HG03159 (cell line): Measurements from ENCODE around the gene TNFSF18.

Experiments used
- ATAC-seq: cut with Tn5 transposase; IDR thresholded peaks from one replicate; pipeline ENCODE4 v1.9.1; 2021; ENCODE audit warnings: mild to moderate bottlenecking, moderate library complexity; ENCODE audit not compliant: unreplicated experiment

Gene TNFSF18

DNA sequence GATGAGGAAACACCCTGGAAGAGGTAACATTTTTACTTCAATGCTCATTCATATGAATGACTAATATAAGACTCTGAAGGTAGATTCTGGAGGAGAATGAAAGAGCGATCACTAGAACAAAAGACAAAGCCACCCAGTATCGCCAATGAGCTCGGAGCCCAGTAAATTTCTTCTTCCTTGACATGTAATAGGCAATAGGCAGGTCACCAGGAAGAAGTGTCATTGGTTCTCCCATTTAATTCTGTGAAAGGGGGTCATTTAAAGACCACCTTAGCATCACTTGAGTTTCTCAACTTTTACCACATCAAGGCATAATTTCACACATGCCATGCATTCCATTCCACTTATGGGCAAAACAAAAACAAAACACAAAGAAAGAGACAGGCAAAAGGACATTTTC lies 7.9 kb downstream of the TNFSF18 start:
- ATAC-seq = no peak

DNA sequence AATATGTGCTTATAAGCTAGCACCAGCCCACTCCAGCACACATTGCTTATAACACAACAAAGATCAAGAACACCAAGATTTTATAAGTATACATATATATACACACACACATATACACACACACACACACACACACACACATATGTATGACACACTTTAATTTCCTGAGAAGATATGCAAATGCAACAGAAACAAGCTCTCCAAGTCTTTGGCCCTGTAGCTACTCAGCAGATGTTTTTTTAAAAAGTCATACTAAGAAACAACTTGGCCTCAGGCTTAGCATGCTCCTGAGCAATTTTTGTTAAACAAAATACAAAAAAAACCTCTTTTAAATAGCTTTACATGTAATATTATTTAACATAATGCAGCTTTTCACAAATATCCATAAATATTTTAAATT lies 11.1 kb downstream of the TNFSF18 start:
- ATAC-seq = no peak

DNA sequence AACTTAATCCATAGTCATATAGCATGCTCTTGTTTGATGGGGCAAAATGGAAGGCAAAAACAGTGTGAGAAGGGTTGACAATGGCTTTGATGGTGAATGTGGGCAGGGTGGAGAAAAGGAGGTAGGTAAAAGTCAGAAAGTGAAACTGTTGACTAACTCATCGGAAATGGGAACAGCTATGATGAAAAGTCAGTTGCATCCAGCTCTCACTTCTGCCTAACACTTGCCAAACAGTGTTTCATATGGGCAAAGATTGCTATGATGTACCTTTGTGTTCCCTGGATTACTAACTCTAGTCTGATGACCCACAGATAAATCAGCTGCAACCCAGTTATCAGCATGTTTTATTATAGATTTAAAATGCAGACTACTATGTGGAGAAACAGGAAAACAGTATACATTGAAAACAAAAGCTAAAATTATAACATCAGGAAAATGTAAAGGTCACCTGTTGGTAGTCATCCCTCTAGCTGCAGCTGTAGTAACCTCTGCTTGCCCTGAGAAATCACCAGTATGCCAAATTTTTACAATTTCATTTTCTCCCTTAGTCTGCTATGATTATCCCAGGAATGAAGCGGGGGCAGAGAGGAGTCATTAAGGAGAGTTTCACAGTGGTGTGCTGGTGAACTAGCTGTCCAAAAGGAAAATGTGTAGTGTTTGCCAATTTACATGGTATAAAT lies 11.7 kb downstream of the TNFSF18 start:
- no peak for ATAC-seq

DNA sequence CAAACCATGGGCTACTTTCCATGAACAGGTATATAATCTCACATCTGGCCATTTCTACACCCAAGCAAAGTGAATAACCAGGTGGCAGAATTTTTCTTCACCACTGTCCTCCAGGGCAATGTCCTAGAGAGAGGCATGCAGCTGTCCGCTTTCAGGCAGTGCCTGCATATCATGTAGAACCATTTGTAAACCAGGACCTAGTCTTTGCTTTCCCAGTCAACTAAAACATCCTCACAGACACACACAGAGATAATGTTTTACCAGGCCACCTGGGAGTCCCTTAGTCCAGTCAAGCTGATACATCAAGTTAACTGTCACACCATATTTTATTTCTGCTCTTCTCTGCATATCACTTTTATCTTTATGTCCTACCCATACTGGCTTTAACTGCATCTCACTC lies 26.2 kb downstream of the TNFSF18 start:
- no peak for ATAC-seq

DNA sequence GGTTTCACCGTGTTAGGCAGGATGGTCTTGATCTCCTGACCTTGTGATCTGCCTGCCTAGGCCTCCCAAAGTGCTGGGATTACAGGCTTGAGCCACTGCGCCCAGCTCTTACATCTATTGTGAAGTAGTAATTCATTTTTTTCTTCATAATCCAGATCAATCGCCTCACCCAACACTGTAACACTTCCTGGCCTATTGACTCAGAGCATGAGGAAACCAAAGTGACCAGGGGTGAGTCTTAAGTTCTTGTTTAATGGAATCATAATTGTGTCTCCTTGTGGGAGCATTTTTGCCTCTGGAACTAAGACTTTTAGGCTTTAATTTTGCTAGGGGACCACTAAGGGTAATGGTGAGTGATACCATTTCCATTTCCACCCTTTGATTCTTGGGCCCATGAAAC lies 27.4 kb downstream of the TNFSF18 start:
- no peak for ATAC-seq

DNA sequence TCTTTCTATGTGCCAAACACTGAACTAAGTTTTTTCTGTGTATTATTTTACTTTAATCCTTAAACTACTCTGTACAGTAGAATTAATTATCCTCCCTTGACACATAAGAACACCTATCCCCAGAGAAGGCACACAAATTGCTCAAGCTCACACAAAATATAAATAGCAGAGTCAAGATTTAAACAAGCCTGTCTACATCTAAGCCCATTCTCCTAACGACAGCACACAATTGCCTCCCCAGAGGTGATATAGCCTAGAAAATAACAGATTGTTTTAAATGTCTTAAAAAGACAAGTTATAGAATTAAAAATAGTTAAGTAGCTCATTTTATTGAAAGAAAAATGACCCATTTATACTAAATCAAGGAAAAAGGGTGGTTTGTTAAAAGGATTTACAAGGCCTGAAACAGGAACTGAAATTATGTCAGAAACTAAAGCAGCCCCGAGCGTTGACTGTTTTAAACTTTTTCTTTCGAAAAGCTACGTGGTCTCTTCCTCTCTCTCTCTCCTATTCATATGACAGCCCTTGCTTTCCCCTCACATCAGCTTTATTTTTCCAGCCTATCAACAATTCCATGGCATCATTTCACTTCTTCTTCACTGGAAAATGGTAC lies 30.5 kb downstream of the TNFSF18 start:
- ATAC-seq = peak; percentile 92

DNA sequence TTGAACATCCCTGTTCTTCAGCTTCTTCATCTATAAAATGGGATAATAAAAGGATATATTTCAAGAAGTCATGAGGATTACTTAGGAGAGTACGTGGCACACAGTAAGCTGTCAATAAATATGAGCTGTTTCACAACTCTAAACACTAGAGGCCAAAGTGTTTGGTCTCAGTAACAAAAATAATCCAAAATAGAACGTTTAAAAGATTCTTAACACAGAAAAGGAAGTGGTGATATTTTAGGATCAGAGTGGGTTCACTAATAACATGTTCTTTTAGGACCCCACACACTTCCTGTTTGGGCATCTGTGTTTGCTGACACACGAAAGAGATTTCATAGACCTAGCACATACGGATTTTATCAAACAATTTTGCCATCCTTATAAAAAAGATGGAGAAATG lies 32.9 kb downstream of the TNFSF18 start:
- no peak for ATAC-seq

DNA sequence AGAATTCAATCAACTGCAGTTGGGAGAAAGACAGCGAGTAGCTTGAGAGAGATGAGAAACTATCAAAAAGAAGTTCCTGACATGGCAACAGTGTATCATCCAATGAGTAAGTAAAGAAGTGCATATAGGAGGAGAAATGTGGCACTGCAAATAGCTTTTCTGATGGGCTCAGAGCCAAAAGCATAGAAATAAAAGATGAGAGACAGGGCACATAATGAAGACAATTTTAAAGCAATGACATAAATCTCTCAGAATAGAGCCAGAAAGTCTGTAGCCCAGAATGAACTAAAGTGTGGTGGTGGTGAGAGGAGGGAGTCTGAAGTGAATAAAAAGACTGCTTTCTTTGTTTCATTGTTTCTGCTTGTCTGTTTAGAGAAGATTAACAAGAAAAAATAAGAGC lies 34.3 kb downstream of the TNFSF18 start:
- ATAC-seq = no peak

DNA sequence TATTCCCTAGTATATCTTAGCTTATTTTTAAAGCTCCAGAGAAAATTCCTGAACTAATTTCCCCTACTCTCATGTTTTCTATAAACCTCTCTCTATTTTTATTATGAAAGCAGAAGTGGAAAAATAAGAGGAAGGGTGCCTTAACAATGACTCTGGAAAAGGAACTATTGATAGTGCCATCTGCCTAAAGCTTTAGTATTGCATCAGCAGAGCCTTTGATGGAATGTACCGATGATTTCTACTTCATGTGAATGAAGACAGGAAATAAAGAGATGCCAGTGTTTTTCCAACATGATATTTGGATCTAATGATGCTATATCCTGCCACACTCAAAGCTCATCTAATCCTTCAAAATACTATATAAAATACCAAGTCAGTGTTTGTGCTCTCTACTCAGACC lies 35.1 kb downstream of the TNFSF18 start:
- no peak for ATAC-seq

DNA sequence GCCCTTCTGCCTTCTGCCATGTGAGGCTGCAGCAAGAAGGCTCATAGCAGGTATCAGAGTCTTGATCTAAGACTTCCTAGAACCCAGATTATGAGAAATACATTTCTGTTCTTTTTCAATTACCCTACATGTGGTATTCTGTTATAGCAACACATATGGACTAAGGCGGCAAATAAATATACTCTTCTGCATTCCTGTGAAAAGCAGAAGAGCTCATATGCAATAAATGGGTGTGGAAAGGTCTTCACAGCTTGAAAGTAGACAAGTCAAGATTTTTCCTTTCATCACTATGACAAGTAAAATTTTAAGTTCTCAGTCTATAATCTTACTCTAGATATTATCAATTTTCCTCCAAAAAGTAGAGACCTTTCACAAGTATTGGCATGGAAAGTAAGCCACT lies 36.6 kb downstream of the TNFSF18 start:
- ATAC-seq = no peak

DNA sequence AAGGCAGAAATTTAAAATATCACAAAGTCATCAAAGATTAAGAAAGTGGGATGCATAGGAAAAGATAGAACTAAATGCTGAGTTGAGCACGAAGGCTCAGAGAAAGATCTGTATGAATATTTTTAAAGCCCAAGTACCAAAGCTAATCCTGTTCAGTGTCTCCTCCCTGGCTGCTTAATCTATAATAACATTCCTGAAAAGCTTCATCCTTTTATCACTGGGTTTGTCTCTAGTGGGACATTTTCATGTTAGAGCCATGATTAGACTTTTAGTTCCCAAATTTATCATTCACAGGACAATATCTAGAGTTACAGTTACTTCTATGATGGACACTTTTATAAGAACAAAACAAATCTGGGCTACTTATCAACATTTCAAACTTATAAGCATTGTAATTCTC lies 38.6 kb downstream of the TNFSF18 start:
- ATAC-seq = no peak

DNA sequence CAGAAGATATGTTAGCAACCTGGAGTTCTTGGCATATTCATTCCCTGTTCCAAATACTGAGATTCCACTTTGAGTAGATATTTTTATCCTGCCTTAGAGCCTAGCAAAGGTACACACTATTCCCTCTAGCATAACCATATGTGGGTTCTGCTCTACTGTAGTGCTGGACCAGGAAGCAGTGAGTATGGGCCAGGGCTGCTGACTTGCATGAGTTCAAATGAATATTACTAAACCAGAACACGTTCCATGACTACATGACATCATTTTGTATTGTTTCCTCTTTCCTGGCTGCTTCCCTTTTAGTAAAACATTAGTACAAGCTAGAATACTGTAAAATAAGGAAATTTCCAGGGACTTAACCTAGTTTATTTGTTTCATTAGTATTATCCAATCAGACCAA lies 41.1 kb downstream of the TNFSF18 start:
- ATAC-seq = no peak

DNA sequence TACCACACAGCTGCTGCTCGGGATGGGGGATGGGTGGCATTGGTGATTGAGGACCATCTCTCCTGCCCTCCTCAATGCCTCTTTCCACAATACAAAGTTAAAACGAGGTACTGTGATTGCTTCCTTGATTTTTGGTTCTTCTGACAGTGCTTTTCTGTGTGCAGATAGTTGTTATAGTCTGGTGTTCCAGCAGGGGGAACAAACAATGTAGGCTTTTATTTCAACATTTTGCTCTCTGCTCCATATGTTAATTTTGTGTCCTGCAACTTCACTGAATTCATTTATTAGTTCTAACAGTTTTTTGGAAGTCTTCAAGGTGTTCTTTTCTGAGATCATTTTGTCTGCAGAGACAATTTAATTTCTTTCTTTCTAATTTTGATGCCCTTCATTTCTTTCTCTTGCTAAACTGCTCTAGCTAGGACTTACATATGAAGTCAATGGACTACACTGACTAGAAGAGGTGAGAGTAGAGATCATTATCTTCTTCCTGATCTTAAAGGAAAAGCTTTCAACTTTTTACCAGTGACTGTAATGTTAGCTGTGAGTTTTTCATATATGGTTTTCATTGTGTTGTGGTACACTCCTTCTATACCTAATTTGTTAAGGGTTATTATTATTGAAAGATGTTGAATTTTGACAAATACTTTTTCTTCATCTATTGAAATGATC lies 45.4 kb downstream of the TNFSF18 start:
- ATAC-seq = no peak

DNA sequence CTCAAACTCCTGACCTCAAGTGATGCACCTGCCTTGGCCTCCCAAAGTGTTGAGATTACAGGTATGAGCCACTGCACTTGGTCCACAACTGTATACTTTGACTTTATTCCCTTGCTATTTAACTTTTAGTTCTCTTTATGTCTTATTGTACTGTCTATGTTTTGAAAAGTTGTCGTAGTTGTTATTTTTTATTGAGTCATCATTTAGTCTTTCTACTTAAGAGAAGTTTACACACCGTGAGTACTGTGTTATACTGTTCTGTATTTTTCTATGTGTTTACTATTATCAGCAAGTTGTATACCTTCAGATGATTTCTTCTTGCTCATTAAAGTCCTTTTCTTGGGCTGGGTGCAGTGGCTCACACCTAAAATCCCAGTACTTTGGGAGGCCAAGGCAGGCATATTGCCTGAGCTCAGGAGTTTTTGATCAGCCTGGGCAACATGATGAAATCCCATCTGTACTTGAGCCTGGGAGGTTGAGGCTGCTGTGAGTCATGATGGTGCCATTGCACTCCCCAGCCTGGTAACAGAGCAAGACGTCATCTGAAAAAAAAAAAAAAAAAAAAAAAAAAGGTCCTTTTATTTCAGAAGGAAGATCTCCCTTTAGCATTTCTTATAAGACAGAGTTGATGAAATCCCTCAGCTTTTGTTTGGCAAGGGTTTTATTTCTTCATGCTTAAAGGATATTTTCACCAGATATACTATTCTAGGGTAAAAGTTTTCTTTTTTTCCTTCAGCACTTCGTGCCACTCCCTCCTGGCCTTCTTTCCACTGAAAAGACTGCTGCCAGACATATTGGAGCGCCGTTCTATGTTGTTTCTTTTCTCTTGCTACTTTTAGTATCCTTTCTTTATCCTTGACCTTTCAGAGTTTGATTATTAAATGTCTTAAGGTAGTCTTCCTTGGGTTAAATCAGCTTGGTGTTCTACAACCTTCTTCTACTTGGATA lies 47.6 kb downstream of the TNFSF18 start:
- no peak for ATAC-seq

DNA sequence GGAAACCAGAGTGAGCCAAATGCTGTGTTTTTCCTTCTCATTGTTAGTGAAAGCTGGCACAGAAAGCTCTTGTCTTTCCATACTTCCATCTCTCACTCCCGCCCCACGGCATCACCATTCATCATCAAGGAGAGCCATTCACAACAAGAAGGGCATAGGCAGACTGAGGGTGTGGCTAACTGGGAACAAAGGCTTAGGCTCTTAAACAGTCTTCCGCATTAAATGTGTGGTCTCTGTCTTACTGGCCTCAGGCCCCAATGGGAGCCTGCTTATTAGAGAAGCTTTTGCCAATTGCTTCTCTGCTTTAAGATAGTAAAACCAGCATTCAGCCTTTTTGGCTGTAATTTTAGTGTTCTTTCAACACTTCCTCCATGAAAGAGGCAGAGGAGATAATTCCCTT lies 51.4 kb downstream of the TNFSF18 start:
- no peak for ATAC-seq

DNA sequence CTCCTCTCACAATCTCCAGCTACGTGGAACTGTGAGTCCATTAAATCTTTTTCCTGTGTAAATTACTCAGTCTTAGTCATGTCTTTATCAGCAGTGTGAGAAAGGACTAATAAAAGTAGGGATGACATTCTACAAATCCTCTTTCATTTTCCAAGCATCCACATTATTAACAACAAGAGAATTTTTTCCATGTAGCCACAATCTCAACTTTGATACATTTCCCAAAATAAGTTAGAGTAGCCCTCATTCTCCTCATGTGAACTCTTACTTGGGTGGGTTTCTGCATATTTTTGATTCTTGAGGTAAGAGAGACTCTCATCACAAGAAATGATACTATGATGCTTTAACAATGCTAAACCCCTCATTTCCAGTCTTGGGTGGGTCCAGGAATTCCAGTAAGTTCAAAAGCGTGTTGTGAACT lies 52.8 kb downstream of the TNFSF18 start:
- ATAC-seq = no peak

DNA sequence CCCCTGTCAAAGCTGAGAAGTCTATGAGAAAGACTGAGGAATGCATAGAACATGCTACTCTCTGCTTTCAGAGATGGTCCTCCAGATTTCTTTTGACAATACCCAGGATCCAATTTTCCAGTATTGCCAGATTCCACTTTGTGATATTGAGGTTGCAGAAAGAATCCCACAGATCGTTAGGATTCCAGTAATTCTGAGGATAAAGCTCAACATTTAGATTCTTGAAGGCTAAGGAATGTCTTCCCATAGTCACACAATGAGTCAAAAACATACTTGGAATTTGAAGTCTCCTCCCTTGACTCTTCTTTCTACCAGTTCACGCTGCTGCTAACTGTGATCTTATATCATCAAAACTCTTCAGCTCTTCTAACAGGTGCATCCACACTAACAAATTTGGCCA lies 57.1 kb downstream of the TNFSF18 start:
- no peak for ATAC-seq

DNA sequence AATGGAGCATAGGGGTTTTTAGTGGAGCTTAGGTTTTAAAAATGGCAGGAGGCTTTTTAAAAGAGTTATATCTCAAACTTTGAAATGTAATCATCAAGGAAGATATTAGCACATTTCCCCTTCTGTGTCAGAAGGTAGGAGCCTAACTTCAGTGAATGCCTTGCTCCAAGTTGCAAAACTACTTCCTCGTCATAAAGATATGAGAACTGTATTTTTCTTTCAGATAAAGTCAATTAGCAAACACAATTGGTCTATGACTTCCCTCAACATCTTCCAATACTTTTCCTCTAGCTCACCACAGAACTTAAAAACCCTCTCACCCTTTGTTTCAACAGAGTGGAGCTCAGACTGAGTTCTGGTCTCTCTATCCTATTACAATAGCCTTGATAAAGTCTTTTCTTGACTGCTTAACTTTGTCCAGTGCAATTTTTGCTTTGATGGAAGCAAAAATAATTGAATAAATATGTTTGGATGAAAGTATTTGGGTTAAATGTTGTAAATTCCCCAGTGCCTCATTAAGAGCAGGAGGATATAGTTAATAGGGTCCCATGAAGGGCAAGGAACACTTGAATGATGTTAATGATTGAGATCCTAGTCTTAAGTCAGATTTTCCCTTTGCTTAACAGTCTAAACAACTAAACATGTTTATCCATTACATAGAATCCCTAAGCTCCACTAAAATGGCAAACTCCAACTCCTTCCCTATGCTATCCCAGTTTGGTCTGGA lies 58.9 kb downstream of the TNFSF18 start:
- ATAC-seq = no peak

DNA sequence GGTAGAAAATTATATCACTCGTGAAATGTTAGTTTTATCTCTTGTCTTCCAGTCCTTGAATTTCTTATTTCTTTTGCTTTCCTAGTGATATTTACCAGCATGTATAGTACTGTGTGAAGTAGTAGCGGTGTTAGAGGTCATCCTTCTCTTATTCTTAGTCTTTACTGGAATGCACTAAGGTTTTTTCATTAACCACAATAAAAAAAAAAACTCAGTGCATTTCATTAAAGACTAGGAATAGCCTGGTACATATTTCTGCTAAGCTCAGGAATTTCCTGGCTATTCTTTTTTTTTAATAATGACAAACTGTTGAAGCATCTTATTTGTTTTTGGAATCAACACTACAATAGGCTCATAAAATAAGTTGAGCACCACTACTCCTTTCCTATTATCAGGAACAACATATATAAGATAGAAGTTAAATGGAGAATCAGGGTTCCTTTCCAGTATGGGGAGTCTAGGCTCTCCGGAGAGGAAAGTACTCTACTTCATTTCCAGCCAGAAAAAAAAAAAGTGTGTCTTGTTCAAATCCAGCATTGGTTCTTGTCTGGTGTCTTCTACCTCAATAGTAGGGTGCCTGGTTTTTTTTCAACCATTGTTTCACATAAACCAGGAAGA lies 60.0 kb downstream of the TNFSF18 start:
- ATAC-seq = no peak
